ENCODE measurements around the gene UGT2B10.

GRCh38 chr4:68797618-68798017, 18.2 kb upstream of the UGT2B10 start:
- TF ChIP-seq FOSL2 (IDR thresholded peaks at IDR 0.05; ENCODE audit: borderline replicate concordance, low read depth): no peak
- no peak for TF ChIP-seq POLR2AphosphoS5 (IDR thresholded peaks at IDR 0.05; ENCODE audit: low read depth, low read length)
- TF ChIP-seq FOXM1 (IDR thresholded peaks at IDR 0.05; ENCODE audit: low read depth): no peak
- TF ChIP-seq, protein P1, sequence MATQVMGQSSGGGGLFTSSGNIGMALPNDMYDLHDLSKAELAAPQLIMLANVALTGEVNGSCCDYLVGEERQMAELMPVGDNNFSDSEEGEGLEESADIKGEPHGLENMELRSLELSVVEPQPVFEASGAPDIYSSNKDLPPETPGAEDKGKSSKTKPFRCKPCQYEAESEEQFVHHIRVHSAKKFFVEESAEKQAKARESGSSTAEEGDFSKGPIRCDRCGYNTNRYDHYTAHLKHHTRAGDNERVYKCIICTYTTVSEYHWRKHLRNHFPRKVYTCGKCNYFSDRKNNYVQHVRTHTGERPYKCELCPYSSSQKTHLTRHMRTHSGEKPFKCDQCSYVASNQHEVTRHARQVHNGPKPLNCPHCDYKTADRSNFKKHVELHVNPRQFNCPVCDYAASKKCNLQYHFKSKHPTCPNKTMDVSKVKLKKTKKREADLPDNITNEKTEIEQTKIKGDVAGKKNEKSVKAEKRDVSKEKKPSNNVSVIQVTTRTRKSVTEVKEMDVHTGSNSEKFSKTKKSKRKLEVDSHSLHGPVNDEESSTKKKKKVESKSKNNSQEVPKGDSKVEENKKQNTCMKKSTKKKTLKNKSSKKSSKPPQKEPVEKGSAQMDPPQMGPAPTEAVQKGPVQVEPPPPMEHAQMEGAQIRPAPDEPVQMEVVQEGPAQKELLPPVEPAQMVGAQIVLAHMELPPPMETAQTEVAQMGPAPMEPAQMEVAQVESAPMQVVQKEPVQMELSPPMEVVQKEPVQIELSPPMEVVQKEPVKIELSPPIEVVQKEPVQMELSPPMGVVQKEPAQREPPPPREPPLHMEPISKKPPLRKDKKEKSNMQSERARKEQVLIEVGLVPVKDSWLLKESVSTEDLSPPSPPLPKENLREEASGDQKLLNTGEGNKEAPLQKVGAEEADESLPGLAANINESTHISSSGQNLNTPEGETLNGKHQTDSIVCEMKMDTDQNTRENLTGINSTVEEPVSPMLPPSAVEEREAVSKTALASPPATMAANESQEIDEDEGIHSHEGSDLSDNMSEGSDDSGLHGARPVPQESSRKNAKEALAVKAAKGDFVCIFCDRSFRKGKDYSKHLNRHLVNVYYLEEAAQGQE (IDR thresholded peaks at IDR 0.05; ENCODE audit: low read depth, low read length): no peak
- TF ChIP-seq, protein P2, sequence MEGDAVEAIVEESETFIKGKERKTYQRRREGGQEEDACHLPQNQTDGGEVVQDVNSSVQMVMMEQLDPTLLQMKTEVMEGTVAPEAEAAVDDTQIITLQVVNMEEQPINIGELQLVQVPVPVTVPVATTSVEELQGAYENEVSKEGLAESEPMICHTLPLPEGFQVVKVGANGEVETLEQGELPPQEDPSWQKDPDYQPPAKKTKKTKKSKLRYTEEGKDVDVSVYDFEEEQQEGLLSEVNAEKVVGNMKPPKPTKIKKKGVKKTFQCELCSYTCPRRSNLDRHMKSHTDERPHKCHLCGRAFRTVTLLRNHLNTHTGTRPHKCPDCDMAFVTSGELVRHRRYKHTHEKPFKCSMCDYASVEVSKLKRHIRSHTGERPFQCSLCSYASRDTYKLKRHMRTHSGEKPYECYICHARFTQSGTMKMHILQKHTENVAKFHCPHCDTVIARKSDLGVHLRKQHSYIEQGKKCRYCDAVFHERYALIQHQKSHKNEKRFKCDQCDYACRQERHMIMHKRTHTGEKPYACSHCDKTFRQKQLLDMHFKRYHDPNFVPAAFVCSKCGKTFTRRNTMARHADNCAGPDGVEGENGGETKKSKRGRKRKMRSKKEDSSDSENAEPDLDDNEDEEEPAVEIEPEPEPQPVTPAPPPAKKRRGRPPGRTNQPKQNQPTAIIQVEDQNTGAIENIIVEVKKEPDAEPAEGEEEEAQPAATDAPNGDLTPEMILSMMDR (IDR thresholded peaks at IDR 0.05): no peak
- no peak for TF ChIP-seq TAF1 (IDR thresholded peaks at IDR 0.05; ENCODE audit: borderline replicate concordance, low read depth, low read length)
- TF ChIP-seq NRF1 (IDR thresholded peaks at IDR 0.05; ENCODE audit: low read depth, low read length): no peak
- TF ChIP-seq FOXJ3 (CRISPR knock-in tag; IDR thresholded peaks at IDR 0.05): no peak
- TF ChIP-seq SMC3 (IDR thresholded peaks at IDR 0.05; ENCODE audit: low read depth, low read length): no peak
- TF ChIP-seq MAX (IDR thresholded peaks at IDR 0.05; ENCODE audit: low read depth): no peak

Data from SK-N-SH (cell line).